ENCODE results near the gene LAMB1. TPM values are rescaled to one million over a fixed set of nuclear protein-coding genes. Genes with fewer than 3 reads are reported as not detected.

The LAMB1 gene
- total RNA-seq, 1 donor from 2014 or later, result 220 TPM

- TF ChIP-seq CTCF (conservative IDR thresholded peaks at IDR 0.05; ENCODE audit: low read depth, low read length), result no peak
- no peak for DNase-seq (ENCODE audit: low read depth)
- H3K4me3 ChIP-seq (ENCODE audit: low read depth, low read length), result no peak overlapping the region
Observed at GRCh38 chr7:107951172-107951787, 51.7 kb downstream of the LAMB1 start.

DNA sequence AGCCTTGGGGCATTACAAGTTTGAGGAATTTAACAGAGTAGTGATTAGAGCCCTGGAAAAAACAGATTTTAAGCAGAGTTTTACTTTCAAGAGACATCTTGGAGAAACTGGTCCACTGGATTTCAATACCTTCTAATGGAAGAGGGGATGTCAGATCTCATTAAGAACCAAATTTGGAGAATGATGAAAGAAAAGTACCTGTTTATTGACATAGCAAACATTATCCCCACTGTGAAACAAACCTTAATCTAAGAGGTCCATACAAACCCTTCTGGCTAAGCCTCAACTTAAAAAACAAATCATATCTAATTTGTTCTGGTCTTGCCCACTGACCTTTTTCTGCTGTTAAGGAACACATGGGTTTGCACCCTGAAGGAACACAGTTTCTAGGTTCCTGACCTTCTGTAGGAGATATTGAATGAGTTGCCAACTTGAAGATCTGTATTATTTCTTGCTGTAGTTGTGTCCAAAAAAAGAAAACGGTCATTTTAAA, 53.5 kb downstream of the LAMB1 start:
- no peak for DNase-seq (ENCODE audit: low read depth)
- no peak for TF ChIP-seq CTCF (conservative IDR thresholded peaks at IDR 0.05; ENCODE audit: low read depth, low read length)
- H3K4me3 ChIP-seq (ENCODE audit: low read depth, low read length), result no peak overlapping the region

- TF ChIP-seq CTCF (conservative IDR thresholded peaks at IDR 0.05; ENCODE audit: low read depth, low read length), result no peak
- H3K4me3 ChIP-seq (ENCODE audit: low read depth, low read length), result no peak overlapping the region
- peak; percentile 69 for DNase-seq (ENCODE audit: low read depth)
Observed at GRCh38 chr7:107948645-107949442, 54.1 kb downstream of the LAMB1 start.

DNA sequence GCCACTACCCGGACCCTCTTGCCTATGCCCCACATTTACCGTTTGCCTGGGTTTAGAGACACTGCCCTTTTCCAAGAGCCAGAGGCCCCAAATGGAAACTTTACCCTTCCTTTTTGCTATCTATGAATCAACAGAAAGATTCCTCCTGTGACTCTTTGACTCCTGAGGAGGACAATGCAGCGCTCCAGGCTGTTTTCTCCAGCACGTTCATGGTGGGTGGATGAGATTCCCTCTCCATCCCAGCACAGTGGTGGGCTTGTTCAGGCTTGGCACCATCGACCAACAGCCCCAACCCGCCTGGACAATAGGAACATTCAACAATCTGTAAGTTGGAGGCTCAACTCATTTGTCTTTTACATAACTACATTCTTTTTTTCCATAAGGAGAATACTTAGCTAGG, 56.1 kb downstream of the LAMB1 start:
- H3K4me3 ChIP-seq (ENCODE audit: low read depth, low read length), result no peak overlapping the region
- no peak for DNase-seq (ENCODE audit: low read depth)
- no peak for TF ChIP-seq CTCF (conservative IDR thresholded peaks at IDR 0.05; ENCODE audit: low read depth, low read length)

GRCh38 chr7:107946451-107946850, 56.5 kb downstream of the LAMB1 start:
- no peak for TF ChIP-seq CTCF (conservative IDR thresholded peaks at IDR 0.05; ENCODE audit: low read depth, low read length)
- H3K4me3 ChIP-seq (ENCODE audit: low read depth, low read length), result no peak overlapping the region
- no peak for DNase-seq (ENCODE audit: low read depth)

DNA sequence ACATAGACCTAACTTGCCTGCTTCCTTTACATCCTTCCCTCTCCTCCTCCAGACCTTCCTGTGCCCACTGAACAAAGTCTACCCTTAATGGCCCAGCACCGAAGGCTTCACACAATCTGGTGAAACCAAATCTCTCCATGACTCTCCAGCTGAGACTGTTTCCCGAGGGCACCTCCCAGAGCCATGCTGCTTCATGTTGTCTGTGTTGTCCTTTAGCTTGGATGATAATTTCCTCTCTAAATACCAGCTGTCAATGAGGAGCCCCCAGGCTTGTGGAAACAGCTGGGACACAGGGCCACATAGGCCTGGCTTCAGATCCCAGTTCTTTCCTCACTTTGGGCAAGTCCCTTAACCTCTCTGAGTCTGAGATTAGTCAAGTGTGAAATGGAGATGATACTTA, 57.6 kb downstream of the LAMB1 start:
- no peak overlapping the region for H3K4me3 ChIP-seq (ENCODE audit: low read depth, low read length)
- DNase-seq (ENCODE audit: low read depth), result no peak
- no peak for TF ChIP-seq CTCF (conservative IDR thresholded peaks at IDR 0.05; ENCODE audit: low read depth, low read length)

Measured in epithelial cell of proximal tubule (primary cell).